T-helper 17 cell (primary cell): ENCODE data around the gene ZDHHC8. TPM values are rescaled to one million over a fixed set of nuclear protein-coding genes. Genes with fewer than 3 reads are reported as not detected.

ENCODE experiments used
- ATAC-seq: fragments of 150-1000 bp; cut with Tn5 transposase; 2 replicates; pipeline ENCODE4 v1.10.0; 2021; ENCODE audit warnings: mild to moderate bottlenecking, moderate library complexity
- DNase-seq, 3 donors: peaks; one replicate each; pipeline versions ENCODE4 v3.0.0 to v3.0.0-alpha.2; 2020 to 2021
- H3K9me3 ChIP-seq: one replicate; pipeline ENCODE4 v1.7.0; 2013; ENCODE audit warnings: low read length, mild to moderate bottlenecking; ENCODE audit not compliant: control insufficient read depth, poor library complexity, severe bottlenecking
- H3K27ac Mint-ChIP-seq: one replicate; pipeline ENCODE4 v1.8.0; 2022; ENCODE audit warnings: mild to moderate bottlenecking, moderate library complexity, mixed read lengths
- H3K27me3 Mint-ChIP-seq: one replicate; pipeline ENCODE4 v1.8.0; 2022; ENCODE audit warnings: mixed read lengths
- H3K36me3 Mint-ChIP-seq: one replicate; pipeline ENCODE4 v1.8.0; 2022; ENCODE audit warnings: low read depth, mixed read lengths
- H3K4me1 Mint-ChIP-seq: one replicate; pipeline ENCODE4 v1.8.0; 2022; ENCODE audit warnings: mild to moderate bottlenecking, mixed read lengths
- H3K4me3 Mint-ChIP-seq: one replicate; pipeline ENCODE4 v1.8.0; 2022; ENCODE audit warnings: mild to moderate bottlenecking, moderate library complexity, mixed read lengths
- total RNA-seq, 4 donors: library from RNA in 2 of 4; stranded (reverse) in 2 of 4; gene quantifications; one replicate each; pipeline ENCODE4 v1.2.3 and lab custom pipeline; 2022 to 2026

ZDHHC8 gene
- total RNA-seq, 2 donors from 2014 or later: 60.1 to 75.8 TPM

- ATAC-seq (no peak), DNase-seq (no peak)
- H3K4me3 Mint-ChIP-seq: no peak overlapping the region
- no peak overlapping the region for H3K27ac Mint-ChIP-seq
- no peaks in the 10 kb centered on the region for H3K4me1 Mint-ChIP-seq
- H3K9me3 ChIP-seq: no peaks in the 10 kb centered on the region
- no peaks in the 10 kb centered on the region for H3K36me3 Mint-ChIP-seq
- peaks cover 6% of the 10 kb centered on the region for H3K27me3 Mint-ChIP-seq
These were observed 35.1 kb downstream of the ZDHHC8 start for GRCh38 chr22:20166703-20167102.

- DNase-seq: no peak
- Mint-ChIP-seq H3K27ac (no peak overlapping the region), H3K36me3 (no peaks in the 10 kb centered on the region), H3K4me1 (no peaks in the 10 kb centered on the region), H3K4me3 (no peak overlapping the region), H3K27me3 (peaks cover 6% of the 10 kb centered on the region)
- no peaks in the 10 kb centered on the region for H3K9me3 ChIP-seq
- no peak for ATAC-seq
These were observed 36.2 kb downstream of the ZDHHC8 start for GRCh38 chr22:20167643-20168322.

- H3K4me1 Mint-ChIP-seq: no peaks in the 10 kb centered on the region
- H3K9me3 ChIP-seq: no peaks in the 10 kb centered on the region
- no peak overlapping the region for H3K27ac Mint-ChIP-seq
- H3K4me3 Mint-ChIP-seq: no peak overlapping the region
- no peak for DNase-seq
- no peak for ATAC-seq
- no peaks in the 10 kb centered on the region for H3K36me3 Mint-ChIP-seq
- H3K27me3 Mint-ChIP-seq: peaks cover 6% of the 10 kb centered on the region
These were observed 37.7 kb downstream of the ZDHHC8 start for GRCh38 chr22:20169253-20169822.

- H3K9me3 ChIP-seq: no peaks in the 10 kb centered on the region
- ATAC-seq (no peak), DNase-seq (no peak)
- peaks cover 6% of the 10 kb centered on the region for H3K27me3 Mint-ChIP-seq
- H3K36me3 Mint-ChIP-seq: no peaks in the 10 kb centered on the region
- no peaks in the 10 kb centered on the region for H3K4me1 Mint-ChIP-seq
- H3K27ac Mint-ChIP-seq: no peak overlapping the region
- no peak overlapping the region for H3K4me3 Mint-ChIP-seq
These were observed 38.6 kb downstream of the ZDHHC8 start for GRCh38 chr22:20170170-20170569.

GRCh38 chr22:20171288-20172140, 39.9 kb downstream of the ZDHHC8 start:
- Mint-ChIP-seq H3K4me3 (no peak overlapping the region), H3K27me3 (peaks cover 6% of the 10 kb centered on the region), H3K36me3 (no peaks in the 10 kb centered on the region), H3K27ac (no peak overlapping the region), H3K4me1 (no peaks in the 10 kb centered on the region)
- no peaks in the 10 kb centered on the region for H3K9me3 ChIP-seq
- ATAC-seq: no peak
- no peak for DNase-seq

- Mint-ChIP-seq H3K4me3 (no peak overlapping the region), H3K27ac (no peak overlapping the region), H3K4me1 (no peaks in the 10 kb centered on the region), H3K36me3 (no peaks in the 10 kb centered on the region), H3K27me3 (peaks cover 6% of the 10 kb centered on the region)
- H3K9me3 ChIP-seq: no peaks in the 10 kb centered on the region
- no peak for ATAC-seq
- no peak for DNase-seq
These were observed 40.6 kb downstream of the ZDHHC8 start for GRCh38 chr22:20172141-20172613.

GRCh38 chr22:20173246-20173645, 41.6 kb downstream of the ZDHHC8 start:
- ATAC-seq (no peak), DNase-seq (no peak)
- Mint-ChIP-seq H3K4me3 (no peak overlapping the region), H3K4me1 (no peaks in the 10 kb centered on the region), H3K27ac (no peak overlapping the region), H3K27me3 (peaks cover 6% of the 10 kb centered on the region), H3K36me3 (no peaks in the 10 kb centered on the region)
- no peaks in the 10 kb centered on the region for H3K9me3 ChIP-seq

GRCh38 chr22:20173772-20174171, 42.2 kb downstream of the ZDHHC8 start:
- no peaks in the 10 kb centered on the region for H3K36me3 Mint-ChIP-seq

GRCh38 chr22:20174785-20175596, 43.4 kb downstream of the ZDHHC8 start:
- ATAC-seq: no peak
- Mint-ChIP-seq H3K27me3 (peaks cover 6% of the 10 kb centered on the region), H3K4me3 (no peak overlapping the region), H3K4me1 (no peaks in the 10 kb centered on the region), H3K36me3 (no peaks in the 10 kb centered on the region), H3K27ac (no peak overlapping the region)
- no peaks in the 10 kb centered on the region for H3K9me3 ChIP-seq
- no peak for DNase-seq

More at GRCh38 chr22:20173772-20174171, 42.2 kb downstream of the ZDHHC8 start:
- no peaks in the 10 kb centered on the region for H3K9me3 ChIP-seq
- Mint-ChIP-seq H3K27ac (no peak overlapping the region), H3K27me3 (peaks cover 6% of the 10 kb centered on the region), H3K4me1 (no peaks in the 10 kb centered on the region), H3K4me3 (no peak overlapping the region)
- ATAC-seq: no peak
- no peak for DNase-seq

GRCh38 chr22:20175597-20175900, 43.9 kb downstream of the ZDHHC8 start:
- H3K36me3 Mint-ChIP-seq: no peaks in the 10 kb centered on the region
- H3K4me1 Mint-ChIP-seq: no peaks in the 10 kb centered on the region
- ATAC-seq: no peak
- no peaks in the 10 kb centered on the region for H3K9me3 ChIP-seq
- H3K27me3 Mint-ChIP-seq: peaks cover 1% of the 10 kb centered on the region
- no peak for DNase-seq
- no peak overlapping the region for H3K27ac Mint-ChIP-seq
- H3K4me3 Mint-ChIP-seq: no peak overlapping the region

- Mint-ChIP-seq H3K36me3 (no peaks in the 10 kb centered on the region), H3K27ac (no peak overlapping the region), H3K27me3 (no peaks in the 10 kb centered on the region), H3K4me3 (no peak overlapping the region), H3K4me1 (no peaks in the 10 kb centered on the region)
- no peaks in the 10 kb centered on the region for H3K9me3 ChIP-seq
- DNase-seq (no peak), ATAC-seq (no peak)
These were observed 44.9 kb downstream of the ZDHHC8 start for GRCh38 chr22:20176421-20177085.

GRCh38 chr22:20177217-20177911, 45.8 kb downstream of the ZDHHC8 start:
- Mint-ChIP-seq H3K4me3 (no peak overlapping the region), H3K27me3 (no peaks in the 10 kb centered on the region), H3K4me1 (no peaks in the 10 kb centered on the region), H3K36me3 (no peaks in the 10 kb centered on the region), H3K27ac (no peak overlapping the region)
- no peak for ATAC-seq
- DNase-seq: no peak
- H3K9me3 ChIP-seq: no peaks in the 10 kb centered on the region
